HG03175 (cell line): Measurements from ENCODE around the gene MNAT1.

Experiments
- ATAC-seq: cut with Tn5 transposase; IDR thresholded peaks from one replicate; pipeline ENCODE4 v1.9.1; 2021; ENCODE audit warnings: mild to moderate bottlenecking, moderate library complexity; ENCODE audit not compliant: unreplicated experiment

Gene MNAT1

DNA sequence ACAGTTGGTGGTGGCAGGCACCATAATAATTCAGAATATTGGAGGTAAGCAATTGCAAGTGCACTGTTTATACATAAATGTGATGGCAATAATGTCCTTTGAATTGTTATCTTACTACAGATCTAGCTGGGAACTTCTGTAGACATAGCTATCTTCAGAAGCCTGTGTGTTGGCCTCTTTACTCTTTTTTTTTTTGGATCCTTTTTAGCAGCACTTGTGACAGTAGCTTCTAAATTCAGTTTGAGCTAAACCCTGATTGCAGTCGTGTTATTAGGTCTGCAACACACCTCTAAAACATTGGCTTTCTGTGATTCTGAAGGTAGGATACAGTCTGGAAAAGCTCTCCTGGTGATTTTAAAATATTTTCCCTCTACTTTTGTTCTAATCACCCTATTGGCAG, 285.0 kb downstream of the MNAT1 start:
- no peak for ATAC-seq
